Measurements from ENCODE around the gene ITGA4. TPM values are rescaled to one million over a fixed set of nuclear protein-coding genes. Genes with fewer than 3 reads are reported as not detected.
A peak's percentile ranks its signal among the peaks of the same experiment; 100 is the strongest.

ITGA4 gene
- total RNA-seq, 1 experiment from 2014 or later: not detected

DNA sequence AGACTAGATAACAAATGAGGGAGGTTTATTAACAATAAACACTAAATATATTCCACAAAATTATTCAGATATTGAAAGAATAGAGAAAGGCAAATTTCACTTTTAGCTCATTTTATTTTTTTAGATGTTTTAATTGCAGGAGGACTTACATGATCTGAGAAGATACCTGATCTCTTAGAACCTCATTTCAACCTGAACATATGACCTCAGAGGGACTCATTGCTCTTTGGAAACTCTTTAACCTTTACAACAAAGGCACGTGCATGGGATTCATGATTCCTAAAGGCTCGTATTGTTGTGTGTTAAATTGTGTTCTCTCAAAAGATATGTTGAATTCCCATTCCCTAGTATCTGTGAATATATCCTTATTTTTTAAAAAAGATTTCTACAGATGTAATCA is 35.7 kb upstream of the ITGA4 start:
- no peak for DNase-seq
- TF ChIP-seq, protein P1, sequence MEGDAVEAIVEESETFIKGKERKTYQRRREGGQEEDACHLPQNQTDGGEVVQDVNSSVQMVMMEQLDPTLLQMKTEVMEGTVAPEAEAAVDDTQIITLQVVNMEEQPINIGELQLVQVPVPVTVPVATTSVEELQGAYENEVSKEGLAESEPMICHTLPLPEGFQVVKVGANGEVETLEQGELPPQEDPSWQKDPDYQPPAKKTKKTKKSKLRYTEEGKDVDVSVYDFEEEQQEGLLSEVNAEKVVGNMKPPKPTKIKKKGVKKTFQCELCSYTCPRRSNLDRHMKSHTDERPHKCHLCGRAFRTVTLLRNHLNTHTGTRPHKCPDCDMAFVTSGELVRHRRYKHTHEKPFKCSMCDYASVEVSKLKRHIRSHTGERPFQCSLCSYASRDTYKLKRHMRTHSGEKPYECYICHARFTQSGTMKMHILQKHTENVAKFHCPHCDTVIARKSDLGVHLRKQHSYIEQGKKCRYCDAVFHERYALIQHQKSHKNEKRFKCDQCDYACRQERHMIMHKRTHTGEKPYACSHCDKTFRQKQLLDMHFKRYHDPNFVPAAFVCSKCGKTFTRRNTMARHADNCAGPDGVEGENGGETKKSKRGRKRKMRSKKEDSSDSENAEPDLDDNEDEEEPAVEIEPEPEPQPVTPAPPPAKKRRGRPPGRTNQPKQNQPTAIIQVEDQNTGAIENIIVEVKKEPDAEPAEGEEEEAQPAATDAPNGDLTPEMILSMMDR (IDR thresholded peaks at IDR 0.05; ENCODE audit: insufficient read depth in 1 of 2, low read depth in 1 of 2, low read length in 1 of 2, severe bottlenecking in 1 of 2, unreplicated experiment in 1 of 2): no peak
- ChIA-PET CTCF (no interaction called here), POLR2A (no interaction called here)
- Mint-ChIP-seq H3K36me3 (ENCODE audit: insufficient read depth, unreplicated experiment) (no peaks in the 10 kb centered on the region), H3K27me3 (ENCODE audit: insufficient read depth, unreplicated experiment) (peaks cover 2% of the 10 kb centered on the region), H3K4me1 (ENCODE audit: low read depth, unreplicated experiment) (no peaks in the 10 kb centered on the region), H3K27ac (ENCODE audit: unreplicated experiment) (no peak overlapping the region), H3K9me3 (ENCODE audit: unreplicated experiment) (no peaks in the 10 kb centered on the region), H3K4me3 (ENCODE audit: unreplicated experiment) (no peak overlapping the region)
- no peak overlapping the region for H3K4me3 ChIP-seq (ENCODE audit: low read depth, low read length)
- intact Hi-C loops (cut with micrococcal nuclease; ENCODE audit: unreplicated experiment): no loop called here
- no peaks in the 10 kb centered on the region for H3K4me1 ChIP-seq
- H3K36me3 ChIP-seq (ENCODE audit: control insufficient read depth, insufficient read depth, low read length): no peaks in the 10 kb centered on the region
- BruUV-seq (replicated peaks): no TSS peak
- no peaks in the 10 kb centered on the region for H3K9me3 ChIP-seq
- no peaks in the 10 kb centered on the region for H3K27me3 ChIP-seq (replicated peaks; ENCODE audit: control insufficient read depth, insufficient read depth, low read length)

DNA sequence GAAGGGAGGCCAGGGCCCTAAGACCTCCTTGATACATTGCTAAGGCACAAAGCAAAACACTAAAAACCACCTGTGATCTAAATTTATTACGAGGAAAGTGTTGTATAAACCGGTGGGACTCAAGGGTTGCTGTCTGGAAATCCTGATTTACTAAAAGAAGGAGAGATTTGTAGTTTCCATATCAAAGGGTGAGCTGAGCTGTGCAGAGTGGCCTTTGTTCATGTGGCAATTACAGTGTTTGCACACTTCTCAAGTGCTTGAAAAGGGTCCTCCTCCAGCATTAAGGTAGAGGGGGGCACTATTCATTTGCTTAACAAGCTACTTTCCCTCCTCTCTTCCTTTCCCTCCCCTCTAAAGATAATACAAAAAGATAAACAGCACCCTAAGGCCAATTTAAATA is 30.5 kb upstream of the ITGA4 start:
- H3K4me1 ChIP-seq: no peaks in the 10 kb centered on the region
- Mint-ChIP-seq H3K9me3 (ENCODE audit: unreplicated experiment) (no peaks in the 10 kb centered on the region), H3K4me1 (ENCODE audit: low read depth, unreplicated experiment) (no peaks in the 10 kb centered on the region), H3K27me3 (ENCODE audit: insufficient read depth, unreplicated experiment) (no peaks in the 10 kb centered on the region), H3K4me3 (ENCODE audit: unreplicated experiment) (no peak overlapping the region), H3K27ac (ENCODE audit: unreplicated experiment) (no peak overlapping the region), H3K36me3 (ENCODE audit: insufficient read depth, unreplicated experiment) (no peaks in the 10 kb centered on the region)
- no TSS peak for BruUV-seq (replicated peaks)
- no peak overlapping the region for H3K4me3 ChIP-seq (ENCODE audit: low read depth, low read length)
- no peaks in the 10 kb centered on the region for H3K27me3 ChIP-seq (replicated peaks; ENCODE audit: control insufficient read depth, insufficient read depth, low read length)
- TF ChIP-seq, protein P1 (IDR thresholded peaks at IDR 0.05; ENCODE audit: insufficient read depth in 1 of 2, low read depth in 1 of 2, low read length in 1 of 2, severe bottlenecking in 1 of 2, unreplicated experiment in 1 of 2): no peak
- no peaks in the 10 kb centered on the region for H3K9me3 ChIP-seq
- intact Hi-C loops (cut with micrococcal nuclease; ENCODE audit: unreplicated experiment): no loop called here
- ChIA-PET CTCF (no interaction called here), POLR2A (interaction anchor here (0.6 kb wide), 1 partner anchor 42 kb away, joined by 3 read pairs; no protein-coding TSS in a partner anchor)
- no peak for DNase-seq
- no peaks in the 10 kb centered on the region for H3K36me3 ChIP-seq (ENCODE audit: control insufficient read depth, insufficient read depth, low read length)

DNA sequence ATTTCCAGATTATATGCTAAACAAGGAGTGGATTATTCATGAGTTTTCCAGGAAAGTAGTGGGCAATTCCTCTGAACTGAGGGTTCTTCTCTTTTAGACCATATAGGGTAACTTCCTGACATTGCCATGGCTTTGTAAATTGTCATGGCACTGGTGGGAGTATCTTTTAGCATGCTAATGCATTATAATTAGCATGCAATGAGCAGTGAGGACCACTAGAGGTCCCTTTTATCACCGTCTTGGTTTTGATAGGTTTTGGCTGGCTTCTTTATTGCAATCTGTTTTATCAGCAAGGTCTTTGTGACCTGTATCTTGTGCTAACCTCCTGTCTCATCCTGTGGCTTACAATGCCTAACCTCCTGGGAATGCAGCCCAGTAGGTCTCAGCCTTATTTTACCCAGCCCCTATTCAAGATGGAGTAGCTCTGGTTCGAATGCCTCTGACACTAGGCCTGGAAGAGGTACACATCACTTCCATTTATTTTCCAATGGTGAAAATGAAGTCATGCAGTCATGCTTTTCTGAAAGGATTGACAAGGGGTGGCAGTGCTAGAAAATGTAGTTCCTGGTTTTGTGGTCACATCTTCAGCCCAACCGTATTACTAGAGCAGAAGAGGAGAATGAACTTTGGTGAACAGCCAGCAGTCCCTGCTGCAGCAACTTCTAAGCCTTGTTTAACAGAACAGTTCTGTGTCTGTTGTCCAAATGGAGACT is 26.6 kb upstream of the ITGA4 start:
- CTCF ChIA-PET: no interaction called here
- no peaks in the 10 kb centered on the region for H3K36me3 ChIP-seq (ENCODE audit: control insufficient read depth, insufficient read depth, low read length)

More for the DNA sequence above, 26.6 kb upstream of the ITGA4 start:
- no peaks in the 10 kb centered on the region for H3K4me1 Mint-ChIP-seq (ENCODE audit: low read depth, unreplicated experiment)
- H3K36me3 Mint-ChIP-seq (ENCODE audit: insufficient read depth, unreplicated experiment): no peaks in the 10 kb centered on the region
- DNase-seq: no peak
- no TSS peak for BruUV-seq (replicated peaks)
- H3K4me3 Mint-ChIP-seq (ENCODE audit: unreplicated experiment): no peak overlapping the region
- Histone ChIP-seq H3K4me3 (ENCODE audit: low read depth, low read length) (no peak overlapping the region), H3K9me3 (no peaks in the 10 kb centered on the region), H3K4me1 (no peaks in the 10 kb centered on the region), H3K27me3 (replicated peaks; ENCODE audit: control insufficient read depth, insufficient read depth, low read length) (no peaks in the 10 kb centered on the region)
- POLR2A ChIA-PET: no interaction called here
- intact Hi-C loops (cut with micrococcal nuclease; ENCODE audit: unreplicated experiment): loop anchor here (1.0 kb wide), 1 partner anchor 285 kb away; no protein-coding TSS in a partner anchor
- TF ChIP-seq, protein P1 (IDR thresholded peaks at IDR 0.05; ENCODE audit: insufficient read depth in 1 of 2, low read depth in 1 of 2, low read length in 1 of 2, severe bottlenecking in 1 of 2, unreplicated experiment in 1 of 2): peak in 1 of 2 experiments; percentile 15
- no peaks in the 10 kb centered on the region for H3K9me3 Mint-ChIP-seq (ENCODE audit: unreplicated experiment)
- no peak overlapping the region for H3K27ac Mint-ChIP-seq (ENCODE audit: unreplicated experiment)
- no peaks in the 10 kb centered on the region for H3K27me3 Mint-ChIP-seq (ENCODE audit: insufficient read depth, unreplicated experiment)

All from Caco-2 (cell line).